SKM-1 (cell line): ENCODE data around the gene SMAD9.

Experiments
- DNase-seq: peaks from one replicate; lab custom pipeline; 2025; ENCODE audit not compliant: unreplicated experiment; lab: John Stamatoyannopoulos, UW

Gene SMAD9

DNA sequence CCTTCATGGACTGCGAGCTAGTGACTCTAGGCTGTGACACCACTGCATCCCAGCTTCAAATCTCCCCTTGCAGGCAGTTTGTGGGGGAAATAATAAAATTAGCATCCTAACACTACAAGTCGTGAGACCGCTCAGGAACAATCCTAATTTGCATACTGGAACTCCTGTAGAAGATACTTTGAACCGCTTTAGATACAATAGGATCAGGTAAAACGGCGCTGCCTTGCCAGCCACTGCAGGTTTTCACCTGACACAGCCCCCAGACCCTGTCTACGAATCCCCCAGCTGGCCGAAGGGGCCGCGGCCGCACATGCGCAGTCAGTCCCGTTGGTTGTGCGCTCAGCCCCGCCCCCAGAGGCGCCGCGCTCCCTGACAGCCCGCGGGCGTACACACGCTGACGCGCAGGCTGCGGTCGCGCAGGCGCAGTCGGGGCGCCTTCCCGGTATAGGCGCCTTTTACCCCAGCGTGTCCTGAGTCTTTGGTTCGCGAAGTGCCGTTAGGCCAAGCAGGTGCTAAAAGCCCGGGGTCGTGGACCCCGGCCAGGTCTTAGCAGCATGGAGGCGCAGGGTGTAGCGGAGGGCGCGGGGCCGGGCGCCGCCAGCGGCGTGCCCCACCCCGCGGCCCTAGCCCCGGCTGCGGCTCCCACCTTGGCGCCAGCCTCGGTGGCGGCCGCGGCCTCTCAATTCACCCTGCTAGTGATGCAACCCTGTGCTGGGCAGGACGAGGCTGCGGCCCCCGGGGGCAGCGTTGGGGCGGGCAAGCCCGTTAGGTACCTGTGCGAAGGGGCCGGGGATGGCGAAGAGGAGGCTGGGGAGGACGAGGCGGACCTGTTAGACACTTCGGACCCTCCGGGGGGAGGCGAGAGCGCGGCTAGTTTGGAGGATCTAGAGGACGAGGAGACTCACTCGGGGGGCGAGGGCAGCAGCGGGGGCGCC lies 101.0 kb downstream of the SMAD9 start, which contains the start of gene RFXAP:
TSS of gene RFXAP (plus strand) at position 419 of the 935 bp plus-strand sequence. CDS start at position 555, 136 bp downstream.
- DNase-seq: peak; percentile 44

- DNase-seq: no peak
Observed at GRCh38 chr13:36817996-36818803, 101.8 kb downstream of the SMAD9 start.

DNA sequence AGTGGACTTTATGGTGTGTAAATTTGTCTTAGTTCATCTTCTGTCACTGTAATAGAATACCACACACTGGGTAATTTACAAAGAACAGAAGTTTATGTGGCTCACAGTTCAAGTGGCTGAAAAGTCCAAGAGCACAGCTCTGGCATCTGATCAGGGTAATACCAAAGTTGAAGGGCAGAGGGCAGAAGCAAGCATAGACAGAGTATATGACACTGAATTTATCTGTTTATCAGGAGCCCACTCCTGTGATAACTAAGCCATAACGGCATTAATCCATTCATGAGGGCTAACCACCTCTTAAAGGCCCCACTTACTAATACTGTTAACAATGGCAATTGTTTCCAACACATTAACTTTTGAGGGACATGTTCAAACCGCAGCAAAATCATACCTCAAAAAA lies 105.0 kb downstream of the SMAD9 start:
- no peak for DNase-seq

DNA sequence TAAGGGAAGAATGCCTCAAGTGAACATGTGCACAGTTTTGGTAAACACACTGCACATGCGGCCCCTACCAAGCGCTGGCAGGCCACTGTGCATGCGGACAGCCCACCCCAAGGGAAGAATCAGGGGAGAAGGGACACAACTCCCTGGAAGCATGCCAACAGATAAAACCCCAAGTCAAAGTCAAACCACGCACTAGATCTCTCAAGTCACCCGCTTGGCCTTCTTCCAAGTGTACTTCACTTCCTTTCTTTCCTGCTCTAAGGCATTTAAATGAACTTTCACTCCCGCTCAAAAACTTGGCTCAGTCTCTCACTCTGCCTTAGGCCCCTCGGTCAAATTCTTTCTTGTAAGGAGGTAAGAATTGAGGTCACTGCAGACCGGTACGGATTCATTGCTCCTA lies 105.6 kb downstream of the SMAD9 start:
- DNase-seq: no peak

DNA sequence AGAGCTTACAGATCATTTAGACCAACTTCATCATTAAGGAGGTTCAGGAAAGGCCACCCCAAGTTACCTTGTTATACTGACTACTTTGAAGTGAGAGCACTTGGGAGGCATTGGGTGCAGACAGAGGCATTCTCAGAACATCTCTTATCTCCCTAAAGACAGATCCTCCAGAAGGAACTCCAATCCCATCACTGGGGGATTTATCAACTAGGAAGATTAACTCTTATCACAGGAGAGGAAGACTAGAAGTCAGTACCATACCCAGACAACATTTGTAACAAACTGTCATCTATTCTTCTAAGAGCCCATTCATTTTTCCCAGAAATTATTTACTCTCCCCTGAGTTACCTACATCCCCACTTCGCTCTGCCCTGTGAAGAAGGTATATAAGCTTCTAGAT lies 106.8 kb downstream of the SMAD9 start:
- no peak for DNase-seq

GRCh38 chr13:36807616-36808015 lies 112.4 kb downstream of the SMAD9 start:
- DNase-seq: no peak

- no peak for DNase-seq
Observed at GRCh38 chr13:36806102-36806501, 113.9 kb downstream of the SMAD9 start.

DNA sequence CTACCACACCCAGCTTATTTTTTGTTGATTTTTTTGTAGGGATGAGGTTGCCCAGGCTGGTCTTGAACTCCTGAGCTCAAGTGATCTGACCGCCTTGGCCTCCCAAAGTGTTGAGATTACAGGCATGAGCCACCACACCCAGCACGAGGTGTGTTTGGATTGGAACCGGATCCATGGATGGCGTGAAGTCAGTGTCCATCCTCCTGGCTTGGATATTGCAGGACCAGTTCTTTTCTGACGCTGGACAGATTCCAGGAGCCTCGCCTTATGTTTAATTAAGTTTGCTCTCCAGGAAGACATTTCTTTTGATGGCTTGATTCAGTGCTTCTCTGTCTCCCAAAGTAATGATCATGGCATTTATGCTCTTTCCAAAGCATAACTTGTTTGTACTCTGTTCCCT lies 115.5 kb downstream of the SMAD9 start:
- DNase-seq: no peak

DNA sequence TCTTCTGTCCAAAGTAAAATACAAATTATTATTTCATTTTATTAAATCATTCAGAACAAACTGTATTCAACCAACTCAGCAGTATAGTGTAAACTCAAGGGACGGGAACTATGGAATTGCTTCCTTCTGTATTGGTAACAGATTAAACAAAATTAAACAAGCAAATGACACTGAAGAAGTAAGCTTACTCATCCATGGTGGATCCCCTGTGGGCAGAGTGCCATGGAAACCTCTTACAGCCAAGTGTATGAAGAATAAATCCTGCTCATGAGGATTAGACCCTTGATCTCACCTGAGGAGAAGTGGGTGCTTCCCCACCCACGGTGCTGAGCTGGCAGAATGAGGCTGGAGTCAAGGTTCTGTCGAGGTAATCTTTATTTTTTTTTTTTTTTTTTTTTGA lies 119.0 kb downstream of the SMAD9 start:
- no peak for DNase-seq

GRCh38 chr13:36796052-36796451 lies 124.0 kb downstream of the SMAD9 start:
- no peak for DNase-seq

- no peak for DNase-seq
Observed at GRCh38 chr13:36795463-36795862, 124.6 kb downstream of the SMAD9 start.
